ENCODE measurements around the gene FBXO5.

FBXO5 gene

DNA sequence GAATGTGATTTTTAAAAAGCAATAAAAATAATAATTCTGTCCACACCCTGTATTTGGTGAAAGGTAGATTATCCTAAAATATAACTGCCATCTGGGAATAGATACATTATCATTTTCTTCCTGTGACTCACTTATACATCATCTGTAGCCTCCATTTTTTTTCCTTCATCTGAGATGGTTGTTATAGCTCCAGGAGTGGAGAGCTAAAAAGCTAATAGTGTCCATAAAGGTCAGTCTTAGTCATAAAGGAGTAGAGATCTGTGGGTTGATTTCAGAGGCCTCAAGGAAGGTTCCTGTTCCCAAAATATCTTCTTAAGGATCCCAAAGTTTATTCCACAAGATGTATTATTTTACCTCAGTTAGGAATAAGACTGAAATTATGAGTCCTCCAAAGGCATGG is 41.1 kb downstream of the FBXO5 start:
- TF ChIP-seq EGR1 (IDR thresholded peaks at IDR 0.05), result no peak
- no peak for TF ChIP-seq CEBPB (IDR thresholded peaks at IDR 0.05)
- TF ChIP-seq, protein P1, sequence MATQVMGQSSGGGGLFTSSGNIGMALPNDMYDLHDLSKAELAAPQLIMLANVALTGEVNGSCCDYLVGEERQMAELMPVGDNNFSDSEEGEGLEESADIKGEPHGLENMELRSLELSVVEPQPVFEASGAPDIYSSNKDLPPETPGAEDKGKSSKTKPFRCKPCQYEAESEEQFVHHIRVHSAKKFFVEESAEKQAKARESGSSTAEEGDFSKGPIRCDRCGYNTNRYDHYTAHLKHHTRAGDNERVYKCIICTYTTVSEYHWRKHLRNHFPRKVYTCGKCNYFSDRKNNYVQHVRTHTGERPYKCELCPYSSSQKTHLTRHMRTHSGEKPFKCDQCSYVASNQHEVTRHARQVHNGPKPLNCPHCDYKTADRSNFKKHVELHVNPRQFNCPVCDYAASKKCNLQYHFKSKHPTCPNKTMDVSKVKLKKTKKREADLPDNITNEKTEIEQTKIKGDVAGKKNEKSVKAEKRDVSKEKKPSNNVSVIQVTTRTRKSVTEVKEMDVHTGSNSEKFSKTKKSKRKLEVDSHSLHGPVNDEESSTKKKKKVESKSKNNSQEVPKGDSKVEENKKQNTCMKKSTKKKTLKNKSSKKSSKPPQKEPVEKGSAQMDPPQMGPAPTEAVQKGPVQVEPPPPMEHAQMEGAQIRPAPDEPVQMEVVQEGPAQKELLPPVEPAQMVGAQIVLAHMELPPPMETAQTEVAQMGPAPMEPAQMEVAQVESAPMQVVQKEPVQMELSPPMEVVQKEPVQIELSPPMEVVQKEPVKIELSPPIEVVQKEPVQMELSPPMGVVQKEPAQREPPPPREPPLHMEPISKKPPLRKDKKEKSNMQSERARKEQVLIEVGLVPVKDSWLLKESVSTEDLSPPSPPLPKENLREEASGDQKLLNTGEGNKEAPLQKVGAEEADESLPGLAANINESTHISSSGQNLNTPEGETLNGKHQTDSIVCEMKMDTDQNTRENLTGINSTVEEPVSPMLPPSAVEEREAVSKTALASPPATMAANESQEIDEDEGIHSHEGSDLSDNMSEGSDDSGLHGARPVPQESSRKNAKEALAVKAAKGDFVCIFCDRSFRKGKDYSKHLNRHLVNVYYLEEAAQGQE (IDR thresholded peaks at IDR 0.05; ENCODE audit: low read depth), result no peak
- TF ChIP-seq, protein P2, sequence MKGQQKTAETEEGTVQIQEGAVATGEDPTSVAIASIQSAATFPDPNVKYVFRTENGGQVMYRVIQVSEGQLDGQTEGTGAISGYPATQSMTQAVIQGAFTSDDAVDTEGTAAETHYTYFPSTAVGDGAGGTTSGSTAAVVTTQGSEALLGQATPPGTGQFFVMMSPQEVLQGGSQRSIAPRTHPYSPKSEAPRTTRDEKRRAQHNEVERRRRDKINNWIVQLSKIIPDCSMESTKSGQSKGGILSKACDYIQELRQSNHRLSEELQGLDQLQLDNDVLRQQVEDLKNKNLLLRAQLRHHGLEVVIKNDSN (IDR thresholded peaks at IDR 0.05), result no peak
- TF ChIP-seq NFIC (IDR thresholded peaks at IDR 0.05), result no peak
- TF ChIP-seq CREB1 (IDR thresholded peaks at IDR 0.05; ENCODE audit: low read depth), result no peak
- no peak for TF ChIP-seq TAF1 (IDR thresholded peaks at IDR 0.05; ENCODE audit: low read depth)
- no peak for TF ChIP-seq FOXM1 (IDR thresholded peaks at IDR 0.05; ENCODE audit: borderline replicate concordance, low read depth)
- no peak for TF ChIP-seq ZBTB7A (IDR thresholded peaks at IDR 0.05; ENCODE audit: low read depth)
- TF ChIP-seq YY1 (IDR thresholded peaks at IDR 0.05; ENCODE audit: low read depth), result no peak
- TF ChIP-seq EP300 (IDR thresholded peaks at IDR 0.05; ENCODE audit: borderline replicate concordance), result no peak
- TF ChIP-seq TCF12 (IDR thresholded peaks at IDR 0.05; ENCODE audit: low read depth), result no peak

DNA sequence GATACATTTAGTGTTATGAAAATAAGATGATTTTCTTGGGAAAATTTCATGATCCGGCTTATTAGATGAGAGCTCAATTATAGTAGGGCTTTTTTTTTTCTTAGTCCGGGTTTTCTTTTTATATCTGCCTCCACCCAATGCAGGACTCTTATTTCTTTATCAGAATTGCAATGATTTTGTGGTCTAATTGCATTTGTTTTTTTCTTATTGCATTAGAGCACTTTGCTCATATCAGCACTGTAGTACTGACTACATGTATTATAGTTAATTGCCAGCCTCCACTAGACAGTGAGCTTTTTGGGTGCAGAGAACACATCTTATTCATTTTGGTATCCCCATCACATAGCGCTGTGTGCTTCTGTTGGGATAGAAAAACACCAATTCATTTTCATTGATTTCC is 50.0 kb downstream of the FBXO5 start:
- TF ChIP-seq CREB1 (IDR thresholded peaks at IDR 0.05; ENCODE audit: low read depth) (no peak), EP300 (IDR thresholded peaks at IDR 0.05; ENCODE audit: borderline replicate concordance) (no peak), ZBTB7A (IDR thresholded peaks at IDR 0.05; ENCODE audit: low read depth) (no peak), FOXM1 (IDR thresholded peaks at IDR 0.05; ENCODE audit: borderline replicate concordance, low read depth) (no peak), TAF1 (IDR thresholded peaks at IDR 0.05; ENCODE audit: low read depth) (no peak), CEBPB (IDR thresholded peaks at IDR 0.05) (no peak), NFIC (IDR thresholded peaks at IDR 0.05) (no peak), YY1 (IDR thresholded peaks at IDR 0.05; ENCODE audit: low read depth) (no peak), RAD21 (IDR thresholded peaks at IDR 0.05; ENCODE audit: low read depth) (no peak)
- TF ChIP-seq, protein P1 (IDR thresholded peaks at IDR 0.05; ENCODE audit: low read depth), result no peak
- TF ChIP-seq, protein P2 (IDR thresholded peaks at IDR 0.05), result no peak

DNA sequence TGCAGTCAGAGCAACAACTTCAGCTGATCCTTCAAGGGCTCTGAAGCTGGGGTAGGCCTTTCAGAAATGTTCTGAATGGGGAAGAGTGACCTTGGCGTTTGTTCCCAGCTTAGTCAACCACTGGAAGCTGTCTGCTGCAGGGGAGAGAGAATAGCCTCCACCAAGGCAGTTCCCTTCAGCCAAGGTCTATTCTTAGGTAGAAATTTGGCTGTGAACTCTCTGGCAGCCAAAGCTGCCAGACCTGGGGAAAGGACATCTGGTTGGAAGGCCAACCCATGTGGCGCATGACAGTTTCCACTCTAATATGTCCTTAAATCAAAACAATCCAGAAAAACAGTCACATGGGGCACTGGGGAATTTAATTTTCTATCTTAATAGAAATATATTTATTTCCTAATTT is 60.1 kb downstream of the FBXO5 start:
- TF ChIP-seq RAD21 (IDR thresholded peaks at IDR 0.05; ENCODE audit: low read depth), result no peak
- no peak for TF ChIP-seq CEBPB (IDR thresholded peaks at IDR 0.05)
- no peak for TF ChIP-seq CREB1 (IDR thresholded peaks at IDR 0.05; ENCODE audit: low read depth)
- no peak for TF ChIP-seq EP300 (IDR thresholded peaks at IDR 0.05; ENCODE audit: borderline replicate concordance)
- TF ChIP-seq, protein P2 (IDR thresholded peaks at IDR 0.05), result no peak
- no peak for TF ChIP-seq YY1 (IDR thresholded peaks at IDR 0.05; ENCODE audit: low read depth)
- TF ChIP-seq NFIC (IDR thresholded peaks at IDR 0.05), result no peak
- no peak for TF ChIP-seq FOXM1 (IDR thresholded peaks at IDR 0.05; ENCODE audit: borderline replicate concordance, low read depth)
- TF ChIP-seq, protein P1 (IDR thresholded peaks at IDR 0.05; ENCODE audit: low read depth), result no peak
- no peak for TF ChIP-seq TAF1 (IDR thresholded peaks at IDR 0.05; ENCODE audit: low read depth)

Measured in Ishikawa (cell line).